ENCODE results near the gene KIF26A. TPM values are rescaled to one million over a fixed set of nuclear protein-coding genes. Genes with fewer than 3 reads are reported as not detected.
A peak's percentile ranks its signal among the peaks of the same experiment; 100 is the strongest.

The KIF26A gene
- total RNA-seq, 1 donor from 2014 or later = 5.9 TPM

DNA sequence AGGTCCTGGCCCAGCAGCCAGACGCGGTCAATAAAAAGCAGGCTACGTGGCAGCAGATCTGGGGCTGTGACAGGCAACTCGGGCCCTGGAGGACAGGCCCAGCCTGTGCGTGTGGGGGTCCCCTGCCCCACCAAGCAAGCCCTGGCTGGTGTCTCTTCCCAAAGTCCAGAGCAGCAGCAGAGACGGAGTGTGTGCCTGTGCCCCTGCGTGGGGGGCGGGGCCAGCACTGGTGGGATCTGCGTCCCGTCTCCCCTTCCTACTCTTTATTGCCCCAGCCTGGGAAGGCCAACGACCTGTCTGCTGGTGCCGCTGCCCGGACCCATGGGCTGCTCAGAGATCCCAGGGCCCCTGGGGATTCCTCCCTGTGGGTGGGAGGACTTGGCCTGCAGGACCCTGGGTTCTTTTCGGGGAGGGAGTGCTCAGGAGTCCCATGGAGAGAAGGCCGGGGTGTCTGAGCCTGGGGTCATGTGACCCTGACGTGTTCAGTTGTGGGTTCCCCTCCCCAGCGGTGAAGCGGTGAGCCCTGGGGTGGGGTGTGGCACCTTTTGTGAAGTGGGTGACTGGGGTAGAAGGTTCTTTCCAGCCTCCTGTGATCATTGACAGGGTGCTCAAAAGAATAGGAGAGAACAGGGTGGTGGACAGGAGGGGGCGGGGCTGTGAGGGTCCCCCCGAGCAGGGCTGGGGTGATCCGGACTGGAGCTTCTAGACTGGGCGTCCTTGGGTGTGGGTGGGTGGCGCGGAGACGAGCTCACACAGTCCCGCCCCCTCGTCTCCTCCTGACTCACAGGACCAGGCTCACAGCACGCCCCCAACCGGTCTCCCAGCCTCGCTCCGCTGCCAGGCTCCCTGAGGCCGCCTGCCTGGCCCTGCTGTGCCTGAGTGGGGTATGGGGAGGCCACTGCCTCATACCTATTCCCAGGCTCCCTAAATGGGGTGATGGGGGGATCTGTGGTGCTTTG lies 30.5 kb upstream of the KIF26A start:
- H3K4me3 ChIP-seq = no peak overlapping the region
- H3K27ac ChIP-seq = no peak overlapping the region
- no peaks in the 10 kb centered on the region for H3K36me3 ChIP-seq
- TF ChIP-seq, protein P1, sequence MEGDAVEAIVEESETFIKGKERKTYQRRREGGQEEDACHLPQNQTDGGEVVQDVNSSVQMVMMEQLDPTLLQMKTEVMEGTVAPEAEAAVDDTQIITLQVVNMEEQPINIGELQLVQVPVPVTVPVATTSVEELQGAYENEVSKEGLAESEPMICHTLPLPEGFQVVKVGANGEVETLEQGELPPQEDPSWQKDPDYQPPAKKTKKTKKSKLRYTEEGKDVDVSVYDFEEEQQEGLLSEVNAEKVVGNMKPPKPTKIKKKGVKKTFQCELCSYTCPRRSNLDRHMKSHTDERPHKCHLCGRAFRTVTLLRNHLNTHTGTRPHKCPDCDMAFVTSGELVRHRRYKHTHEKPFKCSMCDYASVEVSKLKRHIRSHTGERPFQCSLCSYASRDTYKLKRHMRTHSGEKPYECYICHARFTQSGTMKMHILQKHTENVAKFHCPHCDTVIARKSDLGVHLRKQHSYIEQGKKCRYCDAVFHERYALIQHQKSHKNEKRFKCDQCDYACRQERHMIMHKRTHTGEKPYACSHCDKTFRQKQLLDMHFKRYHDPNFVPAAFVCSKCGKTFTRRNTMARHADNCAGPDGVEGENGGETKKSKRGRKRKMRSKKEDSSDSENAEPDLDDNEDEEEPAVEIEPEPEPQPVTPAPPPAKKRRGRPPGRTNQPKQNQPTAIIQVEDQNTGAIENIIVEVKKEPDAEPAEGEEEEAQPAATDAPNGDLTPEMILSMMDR (IDR thresholded peaks at IDR 0.05) = no peak
- peaks cover 5% of the 10 kb centered on the region for H3K4me1 ChIP-seq
- H3K27me3 ChIP-seq = no peaks in the 10 kb centered on the region
- intact Hi-C loops (cut with DNase I) = no loop called here
- DNase-seq (peak; percentile 68), ATAC-seq (peak; percentile 6)
- no peaks in the 10 kb centered on the region for H3K9me3 ChIP-seq

DNA sequence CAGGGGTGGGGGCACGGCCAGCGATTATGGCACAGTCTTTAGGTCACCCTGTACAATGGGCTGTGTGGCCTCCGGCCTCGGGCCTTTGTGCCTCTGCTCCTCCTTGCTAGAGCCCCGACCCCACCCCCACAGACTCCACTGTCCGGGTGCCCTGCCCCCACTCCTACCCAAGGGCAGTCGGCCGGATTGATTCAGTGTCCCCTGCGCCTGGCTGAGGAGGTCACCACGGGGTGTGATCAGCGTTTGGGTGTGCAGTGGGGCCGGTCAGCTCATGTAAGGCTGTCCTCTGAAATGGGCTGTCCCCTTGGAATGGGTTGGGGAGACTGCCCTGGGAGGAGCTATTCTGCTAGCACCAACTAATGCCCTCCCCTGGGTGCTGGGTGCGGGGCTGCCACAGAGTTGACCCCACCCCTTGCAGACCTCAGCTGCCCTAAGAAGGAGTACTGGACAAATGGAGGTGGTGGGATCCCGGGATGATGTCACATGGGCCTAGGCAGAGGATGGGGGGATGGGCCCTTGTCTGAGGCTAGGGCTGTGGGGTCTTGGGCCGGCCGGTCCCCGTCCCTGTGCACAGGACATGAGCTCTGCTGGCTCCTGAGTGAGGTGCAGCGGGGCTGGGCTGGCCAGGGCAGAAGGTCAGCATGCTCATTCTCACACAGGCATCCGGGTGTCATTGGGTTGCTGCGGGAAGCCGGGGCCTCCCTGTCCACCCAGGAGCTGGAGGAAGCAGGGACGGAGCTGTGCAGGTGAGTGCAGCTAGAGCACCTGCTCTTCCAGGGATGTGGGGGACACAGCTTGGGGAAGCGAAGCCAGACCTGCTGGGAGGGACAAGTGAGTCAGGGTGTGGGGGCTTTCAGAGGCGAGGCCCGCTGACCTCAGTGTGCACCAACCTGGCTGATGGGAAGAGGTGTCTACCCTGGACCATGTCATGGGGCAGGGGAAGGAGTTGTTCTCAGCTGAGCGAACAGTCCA lies 29.5 kb upstream of the KIF26A start:
- DNase-seq = peak; percentile 68
- intact Hi-C loops (cut with DNase I) = no loop called here
- ATAC-seq = no peak
- H3K27me3 ChIP-seq = no peaks in the 10 kb centered on the region
- TF ChIP-seq, protein P1 (IDR thresholded peaks at IDR 0.05) = no peak
- H3K9me3 ChIP-seq = no peaks in the 10 kb centered on the region
- H3K36me3 ChIP-seq = no peaks in the 10 kb centered on the region
- H3K27ac ChIP-seq = no peak overlapping the region
- peaks cover 2% of the 10 kb centered on the region for H3K4me1 ChIP-seq
- no peak overlapping the region for H3K4me3 ChIP-seq

DNA sequence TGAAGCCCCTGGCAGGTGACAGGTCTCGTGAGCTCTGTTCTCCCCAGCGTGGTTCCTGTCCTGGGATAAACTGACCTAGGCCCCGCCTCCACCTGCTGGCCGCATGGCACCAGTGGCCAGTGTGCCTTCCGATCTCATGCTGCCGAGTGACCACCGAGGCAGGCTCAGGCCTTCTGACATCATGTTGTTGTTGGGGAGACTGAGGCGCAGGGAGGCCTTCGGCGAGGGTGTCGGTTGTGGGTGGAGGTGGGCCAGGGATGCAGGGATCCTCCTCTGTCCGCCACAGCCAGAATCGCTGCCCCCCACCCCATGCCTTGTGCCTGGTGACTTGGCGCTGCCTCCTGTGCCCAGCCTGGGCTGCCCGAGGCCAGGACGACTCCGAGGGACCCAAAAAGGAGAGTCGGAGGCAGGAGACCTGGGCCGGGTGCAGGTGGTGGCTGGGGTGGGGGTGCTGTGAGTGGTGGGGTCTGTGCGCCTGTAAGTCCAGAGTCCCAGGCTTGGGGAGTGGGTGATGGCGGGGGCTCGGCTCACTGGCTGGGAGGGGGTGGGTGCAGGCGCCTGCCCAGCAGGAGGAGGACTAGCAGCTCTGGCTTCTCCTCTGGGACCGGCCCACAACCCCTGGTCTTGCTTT lies 28.5 kb upstream of the KIF26A start:
- DNase-seq = peak; percentile 61

DNA sequence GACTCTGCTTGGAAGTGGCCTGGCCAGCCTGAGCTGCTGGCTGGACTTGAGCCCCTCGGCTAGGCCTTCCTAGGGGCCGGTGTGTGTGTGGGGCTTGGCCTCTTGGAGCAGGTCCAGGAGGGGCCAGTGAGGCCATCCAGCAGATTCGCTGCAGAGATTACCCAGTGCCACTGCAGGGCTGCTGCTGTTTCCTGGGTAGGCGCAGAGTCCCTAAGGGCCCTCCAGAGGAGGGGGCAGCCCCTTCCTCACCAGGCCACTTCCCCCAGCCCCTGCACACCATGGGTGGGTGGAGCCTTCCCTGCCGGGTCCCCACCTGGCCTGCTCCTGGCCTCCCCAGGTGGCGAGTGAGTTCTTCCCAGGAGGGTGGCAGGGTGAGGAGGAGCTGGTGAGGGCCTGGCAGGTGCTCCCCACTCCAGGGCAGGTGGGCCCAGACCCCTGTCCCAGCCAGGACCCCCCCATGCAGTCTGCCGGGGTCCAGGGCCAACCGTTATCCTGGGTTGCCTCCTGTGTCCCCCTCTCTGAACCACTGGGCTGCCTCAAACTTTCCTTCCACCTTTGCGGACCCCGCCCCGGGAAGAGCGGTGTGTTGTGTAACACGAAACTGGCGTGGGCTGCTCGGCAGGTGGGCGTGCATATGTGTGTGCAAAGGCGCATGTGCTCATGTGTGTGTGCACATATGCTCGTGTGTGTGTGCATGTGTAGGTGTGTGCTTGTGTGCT lies 27.7 kb upstream of the KIF26A start:
- no peak overlapping the region for H3K4me3 ChIP-seq
- H3K27ac ChIP-seq = no peak overlapping the region
- intact Hi-C loops (cut with DNase I) = no loop called here
- ATAC-seq (no peak), DNase-seq (peak; percentile 63)
- TF ChIP-seq, protein P1 (IDR thresholded peaks at IDR 0.05) = no peak
- no peaks in the 10 kb centered on the region for H3K36me3 ChIP-seq
- H3K9me3 ChIP-seq = no peaks in the 10 kb centered on the region
- peaks cover 1% of the 10 kb centered on the region for H3K27me3 ChIP-seq
- H3K4me1 ChIP-seq = no peaks in the 10 kb centered on the region

More for the DNA sequence above, 28.5 kb upstream of the KIF26A start:
- Histone ChIP-seq H3K4me1 (no peaks in the 10 kb centered on the region), H3K36me3 (no peaks in the 10 kb centered on the region), H3K4me3 (no peak overlapping the region), H3K27me3 (no peaks in the 10 kb centered on the region), H3K9me3 (no peaks in the 10 kb centered on the region), H3K27ac (no peak overlapping the region)
- TF ChIP-seq, protein P1 (IDR thresholded peaks at IDR 0.05) = no peak
- ATAC-seq = no peak
- intact Hi-C loops (cut with DNase I) = no loop called here
